ENCODE measurements around the gene GOLGB1.

DNA sequence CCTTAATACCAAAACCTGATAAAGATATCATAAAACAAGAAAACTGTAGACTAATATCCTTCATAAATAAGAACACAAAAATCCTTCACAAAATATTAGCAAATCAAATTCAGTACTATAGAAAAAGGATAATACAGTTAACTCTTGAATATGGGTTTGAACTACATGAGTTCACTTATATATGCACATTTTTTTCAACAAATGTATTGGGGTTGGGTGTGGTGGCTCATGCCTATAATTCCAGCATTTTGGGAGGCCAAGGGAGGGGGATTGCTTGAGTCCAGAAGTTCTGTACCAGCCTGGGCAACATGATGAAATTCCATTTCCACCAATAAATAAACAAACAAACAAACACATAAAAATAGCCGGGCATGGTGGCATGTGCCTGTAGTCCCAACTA is 39.2 kb downstream of the GOLGB1 start:
- TF ChIP-seq, protein P1, sequence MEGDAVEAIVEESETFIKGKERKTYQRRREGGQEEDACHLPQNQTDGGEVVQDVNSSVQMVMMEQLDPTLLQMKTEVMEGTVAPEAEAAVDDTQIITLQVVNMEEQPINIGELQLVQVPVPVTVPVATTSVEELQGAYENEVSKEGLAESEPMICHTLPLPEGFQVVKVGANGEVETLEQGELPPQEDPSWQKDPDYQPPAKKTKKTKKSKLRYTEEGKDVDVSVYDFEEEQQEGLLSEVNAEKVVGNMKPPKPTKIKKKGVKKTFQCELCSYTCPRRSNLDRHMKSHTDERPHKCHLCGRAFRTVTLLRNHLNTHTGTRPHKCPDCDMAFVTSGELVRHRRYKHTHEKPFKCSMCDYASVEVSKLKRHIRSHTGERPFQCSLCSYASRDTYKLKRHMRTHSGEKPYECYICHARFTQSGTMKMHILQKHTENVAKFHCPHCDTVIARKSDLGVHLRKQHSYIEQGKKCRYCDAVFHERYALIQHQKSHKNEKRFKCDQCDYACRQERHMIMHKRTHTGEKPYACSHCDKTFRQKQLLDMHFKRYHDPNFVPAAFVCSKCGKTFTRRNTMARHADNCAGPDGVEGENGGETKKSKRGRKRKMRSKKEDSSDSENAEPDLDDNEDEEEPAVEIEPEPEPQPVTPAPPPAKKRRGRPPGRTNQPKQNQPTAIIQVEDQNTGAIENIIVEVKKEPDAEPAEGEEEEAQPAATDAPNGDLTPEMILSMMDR (IDR thresholded peaks at IDR 0.05; ENCODE audit: extremely low read depth in 1 of 2, insufficient read depth in 1 of 2, low read depth in 1 of 2, low read length in 2 of 2) = no peak
- TF ChIP-seq POLR2AphosphoS5 (IDR thresholded peaks at IDR 0.05; ENCODE audit: insufficient read depth, low read depth, low read length) (no peak), JUN (IDR thresholded peaks at IDR 0.05; ENCODE audit: borderline replicate concordance, insufficient read depth, insufficient read length, low read depth) (no peak)
